HL-60 (cell line): ENCODE data around the gene SFMBT1.

Source experiments
- CTCF ChIP-seq: IDR thresholded peaks from one replicate; pipeline ENCODE4 v1.5.1; 2011; ENCODE audit warnings: low read length, control low read depth, inconsistent platforms; ENCODE audit not compliant: insufficient read depth
- REST ChIP-seq: IDR thresholded peaks from 2 replicates; pipeline ENCODE4 v1.6.1; 2012; ENCODE audit warnings: low read depth; ENCODE audit not compliant: insufficient replicate concordance

GRCh38 chr3:53080612-53081205 is 34.8 kb upstream of the SFMBT1 start:
- no peak for TF ChIP-seq CTCF
- no peak for TF ChIP-seq REST
